WTC11 (cell line): ENCODE results near the gene KLHDC2.
"Not testable (repeated sequence)": the region's sequence is repeated elsewhere in the genome, so short reads cannot be mapped to it uniquely, and the experiment has no call there.

Experiments
- TF ChIP-seq, protein P1 (sequence below): sonication (generic); formaldehyde crosslinking; conservative IDR thresholded peaks from 2 replicates; pipeline ENCODE4 v1.8.1; 2023; ENCODE audit warnings: mild to moderate bottlenecking, low read depth, missing genetic modification reagents, moderate library complexity
- TF ChIP-seq, protein P2 (sequence below): fragments of 200-600 bp; IDR thresholded peaks from 2 replicates; pipeline ENCODE4 v1.8.0; 2022; ENCODE audit warnings: antibody characterized with exemption

DNA sequence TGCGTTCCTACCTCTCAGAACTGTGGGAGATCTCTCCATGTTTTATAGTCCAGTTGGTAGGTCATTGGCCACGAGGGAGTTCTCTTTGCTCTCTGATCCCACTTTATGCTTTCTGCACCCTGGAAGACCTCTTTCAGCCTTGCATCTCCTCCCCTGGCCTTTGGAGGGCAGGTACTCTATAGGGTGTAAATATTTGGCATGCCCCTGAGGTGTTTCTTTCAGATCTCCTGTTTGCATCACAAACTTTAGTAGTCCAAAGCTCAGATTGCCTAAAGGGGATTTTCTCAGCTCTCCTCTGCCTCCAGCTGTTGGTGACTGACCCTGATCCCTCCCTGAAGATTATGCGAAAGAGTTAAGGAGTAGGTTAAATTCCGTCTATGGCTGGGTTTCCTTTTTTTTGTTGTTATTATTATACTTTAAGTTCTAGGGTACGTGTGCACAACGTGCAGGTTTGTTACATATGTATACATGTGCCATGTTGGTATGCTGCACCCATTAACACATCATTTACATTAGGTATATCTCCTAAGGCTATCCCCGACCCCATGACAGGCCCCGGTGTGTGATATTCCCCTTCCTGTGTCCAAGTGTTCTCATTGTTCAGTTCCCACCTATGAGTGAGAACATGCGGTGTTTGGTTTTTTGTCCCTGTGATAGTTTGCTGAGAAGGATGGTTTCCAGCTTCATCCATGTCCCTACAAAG, 46.1 kb upstream of the KLHDC2 start:
- TF ChIP-seq, protein P1, sequence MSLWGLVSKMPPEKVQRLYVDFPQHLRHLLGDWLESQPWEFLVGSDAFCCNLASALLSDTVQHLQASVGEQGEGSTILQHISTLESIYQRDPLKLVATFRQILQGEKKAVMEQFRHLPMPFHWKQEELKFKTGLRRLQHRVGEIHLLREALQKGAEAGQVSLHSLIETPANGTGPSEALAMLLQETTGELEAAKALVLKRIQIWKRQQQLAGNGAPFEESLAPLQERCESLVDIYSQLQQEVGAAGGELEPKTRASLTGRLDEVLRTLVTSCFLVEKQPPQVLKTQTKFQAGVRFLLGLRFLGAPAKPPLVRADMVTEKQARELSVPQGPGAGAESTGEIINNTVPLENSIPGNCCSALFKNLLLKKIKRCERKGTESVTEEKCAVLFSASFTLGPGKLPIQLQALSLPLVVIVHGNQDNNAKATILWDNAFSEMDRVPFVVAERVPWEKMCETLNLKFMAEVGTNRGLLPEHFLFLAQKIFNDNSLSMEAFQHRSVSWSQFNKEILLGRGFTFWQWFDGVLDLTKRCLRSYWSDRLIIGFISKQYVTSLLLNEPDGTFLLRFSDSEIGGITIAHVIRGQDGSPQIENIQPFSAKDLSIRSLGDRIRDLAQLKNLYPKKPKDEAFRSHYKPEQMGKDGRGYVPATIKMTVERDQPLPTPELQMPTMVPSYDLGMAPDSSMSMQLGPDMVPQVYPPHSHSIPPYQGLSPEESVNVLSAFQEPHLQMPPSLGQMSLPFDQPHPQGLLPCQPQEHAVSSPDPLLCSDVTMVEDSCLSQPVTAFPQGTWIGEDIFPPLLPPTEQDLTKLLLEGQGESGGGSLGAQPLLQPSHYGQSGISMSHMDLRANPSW: not testable (repeated sequence)
- TF ChIP-seq, protein P2, sequence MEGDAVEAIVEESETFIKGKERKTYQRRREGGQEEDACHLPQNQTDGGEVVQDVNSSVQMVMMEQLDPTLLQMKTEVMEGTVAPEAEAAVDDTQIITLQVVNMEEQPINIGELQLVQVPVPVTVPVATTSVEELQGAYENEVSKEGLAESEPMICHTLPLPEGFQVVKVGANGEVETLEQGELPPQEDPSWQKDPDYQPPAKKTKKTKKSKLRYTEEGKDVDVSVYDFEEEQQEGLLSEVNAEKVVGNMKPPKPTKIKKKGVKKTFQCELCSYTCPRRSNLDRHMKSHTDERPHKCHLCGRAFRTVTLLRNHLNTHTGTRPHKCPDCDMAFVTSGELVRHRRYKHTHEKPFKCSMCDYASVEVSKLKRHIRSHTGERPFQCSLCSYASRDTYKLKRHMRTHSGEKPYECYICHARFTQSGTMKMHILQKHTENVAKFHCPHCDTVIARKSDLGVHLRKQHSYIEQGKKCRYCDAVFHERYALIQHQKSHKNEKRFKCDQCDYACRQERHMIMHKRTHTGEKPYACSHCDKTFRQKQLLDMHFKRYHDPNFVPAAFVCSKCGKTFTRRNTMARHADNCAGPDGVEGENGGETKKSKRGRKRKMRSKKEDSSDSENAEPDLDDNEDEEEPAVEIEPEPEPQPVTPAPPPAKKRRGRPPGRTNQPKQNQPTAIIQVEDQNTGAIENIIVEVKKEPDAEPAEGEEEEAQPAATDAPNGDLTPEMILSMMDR: not testable (repeated sequence)
